ENCODE results near the gene WDR75. TPM values are rescaled to one million over a fixed set of nuclear protein-coding genes. Genes with fewer than 3 reads are reported as not detected.

Gene WDR75
- total and polyA plus RNA-seq, 2 donors (not counting 3 experiments of a cell fraction or from before 2014, with no cell fraction given) = 17.4 to 44.8 TPM

DNA sequence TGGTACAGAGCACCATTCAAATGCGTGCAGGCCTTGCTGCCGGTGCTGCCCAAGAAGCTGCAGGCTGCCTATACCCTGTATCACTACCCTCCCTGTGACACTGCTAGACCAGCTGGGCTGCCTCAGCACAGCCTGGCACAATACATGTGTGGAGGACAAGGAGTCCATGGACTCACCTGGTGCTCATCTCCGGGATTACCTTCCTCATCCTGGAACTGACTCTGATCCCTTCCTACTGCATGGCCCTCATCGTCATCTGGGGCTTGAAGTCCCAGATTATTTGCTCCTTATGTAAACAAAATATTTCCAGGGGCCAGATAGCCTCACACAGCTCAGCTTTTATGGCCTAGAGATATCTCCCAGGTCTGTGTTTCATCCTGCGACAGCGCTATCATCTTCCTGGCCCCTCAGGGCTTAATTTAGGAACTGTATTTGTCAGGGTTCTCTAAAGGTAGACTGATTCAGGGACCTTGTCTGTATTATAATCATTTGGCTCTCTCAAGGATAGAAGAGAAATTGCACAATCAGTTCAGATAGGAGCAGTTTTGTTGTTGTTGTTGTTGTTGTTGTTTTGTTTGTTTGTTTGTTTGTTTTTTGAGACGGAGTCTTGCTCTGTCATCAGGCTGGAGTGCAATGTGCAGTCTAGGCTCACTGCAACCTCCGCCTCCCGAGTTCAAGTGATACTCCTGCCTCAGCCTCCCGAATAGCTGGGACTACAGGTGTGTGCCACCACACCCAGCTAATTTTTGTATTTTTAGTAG is 42.9 kb downstream of the WDR75 start:
- ChIA-PET POLR2A (no interaction called here), CTCF (no interaction called here)
- Histone ChIP-seq H4K20me1 (replicated peaks; ENCODE audit: control insufficient read depth, extremely low read depth, insufficient read depth, low read length) (no peaks in the 10 kb centered on the region), H3K79me2 (ENCODE audit: control insufficient read depth, insufficient read depth, low read length) (no peaks in the 10 kb centered on the region), H3K36me3 (ENCODE audit: control insufficient read depth in 2 of 2, extremely low read depth in 1 of 2, insufficient read depth in 2 of 2, low read length in 2 of 2) (no peaks in the 10 kb centered on the region), H2AFZ (ENCODE audit: low read depth, low read length) (no peak overlapping the region), H3K9me1 (replicated peaks; ENCODE audit: control insufficient read depth, extremely low read depth, insufficient read depth, low read length) (no peaks in the 10 kb centered on the region), H3K27ac (ENCODE audit: insufficient read depth, low read depth, low read length) (no peak overlapping the region), H3K4me1 (ENCODE audit: control insufficient read depth, extremely low read depth, insufficient read depth, low read length) (no peaks in the 10 kb centered on the region), H3K4me3 (replicated peaks in 1 of 3; ENCODE audit: insufficient read depth in 1 of 3, low read depth in 1 of 3, low read length in 3 of 3) (no peak overlapping the region), H3K4me2 (ENCODE audit: insufficient read depth, low read length) (no peak overlapping the region), H3K9me3 (replicated peaks; ENCODE audit: control insufficient read depth, insufficient read depth, low read length) (no peaks in the 10 kb centered on the region), H3K27me3 (ENCODE audit: control insufficient read depth in 2 of 2, insufficient read depth in 2 of 2, low read length in 2 of 2) (no peaks in the 10 kb centered on the region), H3K9ac (replicated peaks; ENCODE audit: extremely low read depth, insufficient read depth, low read length) (no peak overlapping the region)
- dilution Hi-C loops (cut with MboI; ENCODE audit: extremely low pct_ligation_motif_present, low sequenced_read_pairs) = no loop called here
- no TSS peak for BruUV-seq (replicated peaks)
- no peak for DNase-seq (ENCODE audit: low read depth, low spot score)
- no peak for TF ChIP-seq JUN (IDR thresholded peaks at IDR 0.05; ENCODE audit: borderline replicate concordance, insufficient read depth, insufficient read length, low read depth)
- no peak for TF ChIP-seq MYC (IDR thresholded peaks at IDR 0.05; ENCODE audit: low read depth, low read length)
- FAIRE-seq = no peak
- intact Hi-C loops (cut with micrococcal nuclease) = no loop called here

DNA sequence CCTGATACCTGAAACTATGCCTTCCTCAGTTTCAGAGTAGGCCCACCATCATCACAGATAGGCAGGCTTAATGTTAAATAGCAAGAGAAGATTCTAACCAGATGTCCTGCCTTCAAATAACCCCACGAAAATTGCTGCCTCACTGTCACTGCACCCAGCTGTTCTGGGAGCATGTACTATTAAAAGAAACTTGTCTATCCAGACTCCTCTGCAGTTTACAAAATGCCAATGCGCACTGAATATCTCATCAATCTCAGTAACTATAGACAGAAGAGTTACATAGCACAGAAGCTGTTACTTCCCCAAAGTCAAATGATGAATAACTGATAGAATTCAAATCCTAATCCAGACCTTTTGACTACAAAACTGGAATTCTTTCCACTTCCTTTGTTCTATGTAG is 43.9 kb downstream of the WDR75 start:
- dilution Hi-C loops (cut with MboI; ENCODE audit: extremely low pct_ligation_motif_present, low sequenced_read_pairs) (no loop called here), intact Hi-C loops (cut with micrococcal nuclease) (no loop called here)
- no TSS peak for BruUV-seq (replicated peaks)
- no peak for FAIRE-seq
- no peaks in the 10 kb centered on the region for H3K36me3 ChIP-seq (ENCODE audit: control insufficient read depth in 2 of 2, extremely low read depth in 1 of 2, insufficient read depth in 2 of 2, low read length in 2 of 2)
- no peak overlapping the region for H3K4me3 ChIP-seq (replicated peaks in 1 of 3; ENCODE audit: insufficient read depth in 1 of 3, low read depth in 1 of 3, low read length in 3 of 3)
- H3K27ac ChIP-seq (ENCODE audit: insufficient read depth, low read depth, low read length) = no peak overlapping the region
- POLR2A ChIA-PET = no interaction called here
- H2AFZ ChIP-seq (ENCODE audit: low read depth, low read length) = no peak overlapping the region
- no peak overlapping the region for H3K9ac ChIP-seq (replicated peaks; ENCODE audit: extremely low read depth, insufficient read depth, low read length)
- TF ChIP-seq FOS (IDR thresholded peaks at IDR 0.05; ENCODE audit: borderline replicate concordance, insufficient read depth, low read length) = no peak
- TF ChIP-seq EZH2 (IDR thresholded peaks at IDR 0.05; ENCODE audit: borderline replicate concordance, low read depth, low read length, severe bottlenecking) = no peak
- no peak for TF ChIP-seq JUN (IDR thresholded peaks at IDR 0.05; ENCODE audit: borderline replicate concordance, insufficient read depth, insufficient read length, low read depth)
- TF ChIP-seq, protein P1, sequence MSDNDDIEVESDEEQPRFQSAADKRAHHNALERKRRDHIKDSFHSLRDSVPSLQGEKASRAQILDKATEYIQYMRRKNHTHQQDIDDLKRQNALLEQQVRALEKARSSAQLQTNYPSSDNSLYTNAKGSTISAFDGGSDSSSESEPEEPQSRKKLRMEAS (IDR thresholded peaks at IDR 0.05; ENCODE audit: insufficient read depth, insufficient read length) = no peak
- no peak for DNase-seq (ENCODE audit: low read depth, low spot score)
- H3K4me1 ChIP-seq (ENCODE audit: control insufficient read depth, extremely low read depth, insufficient read depth, low read length) = no peaks in the 10 kb centered on the region
- no peaks in the 10 kb centered on the region for H3K9me1 ChIP-seq (replicated peaks; ENCODE audit: control insufficient read depth, extremely low read depth, insufficient read depth, low read length)
- CTCF ChIA-PET = no interaction called here
- no peaks in the 10 kb centered on the region for H3K9me3 ChIP-seq (replicated peaks; ENCODE audit: control insufficient read depth, insufficient read depth, low read length)
- H3K4me2 ChIP-seq (ENCODE audit: insufficient read depth, low read length) = no peak overlapping the region
- no peaks in the 10 kb centered on the region for H4K20me1 ChIP-seq (replicated peaks; ENCODE audit: control insufficient read depth, extremely low read depth, insufficient read depth, low read length)
- no peaks in the 10 kb centered on the region for H3K79me2 ChIP-seq (ENCODE audit: control insufficient read depth, insufficient read depth, low read length)
- H3K27me3 ChIP-seq (ENCODE audit: control insufficient read depth in 2 of 2, insufficient read depth in 2 of 2, low read length in 2 of 2) = no peaks in the 10 kb centered on the region

Data from endothelial cell of umbilical vein (primary cell).